AG09309 (cell line): ENCODE results near the gene PDXDC1.
A peak's percentile ranks its signal among the peaks of the same experiment; 100 is the strongest.
"Not testable (repeated sequence)": the region's sequence is repeated elsewhere in the genome, so short reads cannot be mapped to it uniquely, and the experiment has no call there.

ENCODE experiments used
- DNase-seq: peaks from one replicate; pipeline ENCODE4 v3.0.0-alpha.2; 2010; ENCODE audit warnings: low read depth
- H3K4me3 ChIP-seq: 2 replicates; pipeline ENCODE4 v1.5.1; 2011; ENCODE audit warnings: mild to moderate bottlenecking, low read depth, low read length, moderate library complexity; ENCODE audit not compliant: control insufficient read depth
- TF ChIP-seq, protein P1 (sequence below): IDR thresholded peaks from 2 replicates; pipeline ENCODE4 v1.5.1; 2011; ENCODE audit warnings: mild to moderate bottlenecking, low read depth, low read length, inconsistent platforms; ENCODE audit not compliant: insufficient read depth, control insufficient read depth; ENCODE audit errors: missing control alignments

PDXDC1 gene

GRCh38 chr16:14958323-14958600, 16.6 kb upstream of the PDXDC1 start:
- DNase-seq, result no peak
- H3K4me3 ChIP-seq, result no peak overlapping the region
- TF ChIP-seq, protein P1, sequence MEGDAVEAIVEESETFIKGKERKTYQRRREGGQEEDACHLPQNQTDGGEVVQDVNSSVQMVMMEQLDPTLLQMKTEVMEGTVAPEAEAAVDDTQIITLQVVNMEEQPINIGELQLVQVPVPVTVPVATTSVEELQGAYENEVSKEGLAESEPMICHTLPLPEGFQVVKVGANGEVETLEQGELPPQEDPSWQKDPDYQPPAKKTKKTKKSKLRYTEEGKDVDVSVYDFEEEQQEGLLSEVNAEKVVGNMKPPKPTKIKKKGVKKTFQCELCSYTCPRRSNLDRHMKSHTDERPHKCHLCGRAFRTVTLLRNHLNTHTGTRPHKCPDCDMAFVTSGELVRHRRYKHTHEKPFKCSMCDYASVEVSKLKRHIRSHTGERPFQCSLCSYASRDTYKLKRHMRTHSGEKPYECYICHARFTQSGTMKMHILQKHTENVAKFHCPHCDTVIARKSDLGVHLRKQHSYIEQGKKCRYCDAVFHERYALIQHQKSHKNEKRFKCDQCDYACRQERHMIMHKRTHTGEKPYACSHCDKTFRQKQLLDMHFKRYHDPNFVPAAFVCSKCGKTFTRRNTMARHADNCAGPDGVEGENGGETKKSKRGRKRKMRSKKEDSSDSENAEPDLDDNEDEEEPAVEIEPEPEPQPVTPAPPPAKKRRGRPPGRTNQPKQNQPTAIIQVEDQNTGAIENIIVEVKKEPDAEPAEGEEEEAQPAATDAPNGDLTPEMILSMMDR, result no peak

GRCh38 chr16:14958970-14959369, 15.9 kb upstream of the PDXDC1 start:
- DNase-seq, result no peak
- TF ChIP-seq, protein P1, result no peak
- H3K4me3 ChIP-seq, result no peak overlapping the region

DNA sequence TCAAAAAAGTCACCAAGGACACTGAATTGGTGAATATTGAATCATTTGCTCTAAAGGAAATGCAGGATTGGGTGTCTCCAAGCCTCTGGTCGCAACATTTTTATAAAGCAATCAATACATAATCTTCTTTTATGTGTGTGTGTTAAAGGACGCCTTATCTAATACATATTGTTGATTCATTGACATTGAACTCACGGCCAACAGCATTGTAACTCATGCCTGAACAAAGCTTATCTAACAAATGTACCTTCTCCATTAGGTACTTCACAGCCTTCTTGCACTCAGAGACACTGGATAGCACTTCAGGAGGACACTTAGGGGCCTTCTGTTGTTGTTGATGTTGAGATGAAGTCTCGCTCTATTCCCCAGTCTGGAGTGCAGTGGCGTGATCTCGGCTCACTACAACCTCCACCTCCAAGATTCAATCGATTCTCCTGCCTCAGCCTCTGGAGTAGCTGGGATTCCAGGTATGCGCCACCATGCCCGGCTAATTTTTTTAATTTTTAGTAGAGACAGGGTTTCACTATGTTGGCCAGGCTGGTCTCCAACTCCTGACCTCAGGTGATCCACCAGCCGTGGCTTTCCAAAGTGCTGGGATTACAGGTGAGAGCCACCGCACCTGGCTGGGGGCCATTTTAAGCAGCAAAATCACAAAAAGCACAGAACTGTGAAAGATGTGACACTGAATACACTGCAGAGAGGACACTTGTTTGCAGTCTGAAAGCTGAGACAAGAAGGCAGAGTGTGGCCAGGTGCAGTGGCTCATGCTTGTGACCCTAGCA, 13.2 kb upstream of the PDXDC1 start:
- TF ChIP-seq, protein P1, result no peak
- H3K4me3 ChIP-seq, result no peak overlapping the region
- no peak for DNase-seq

GRCh38 chr16:14963281-14964173, 11.3 kb upstream of the PDXDC1 start:
- TF ChIP-seq, protein P1, result no peak
- no peak for DNase-seq
- H3K4me3 ChIP-seq, result no peak overlapping the region

- no peak for DNase-seq
- TF ChIP-seq, protein P1, result no peak
- no peak overlapping the region for H3K4me3 ChIP-seq
Observed at GRCh38 chr16:14965328-14965727, 9.5 kb upstream of the PDXDC1 start.

DNA sequence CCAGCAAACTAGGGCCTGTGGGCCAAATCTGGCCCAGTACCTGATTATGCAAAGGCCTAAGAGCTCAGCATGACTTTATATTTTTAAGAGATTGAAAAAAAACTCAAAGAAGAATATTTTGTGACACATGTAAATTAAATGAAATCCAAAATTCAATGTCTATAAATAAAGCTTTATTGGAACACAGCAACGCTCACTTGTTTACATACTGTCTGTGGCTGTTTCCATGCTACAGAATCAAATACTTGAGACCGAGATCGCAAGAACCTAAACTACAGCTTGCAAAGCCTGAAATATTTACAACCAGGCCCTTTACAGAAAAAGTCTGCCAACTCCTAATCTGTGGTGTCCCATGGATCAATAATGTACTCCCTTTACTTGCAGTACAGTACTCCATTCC, 5.0 kb upstream of the PDXDC1 start:
- not testable (repeated sequence) for DNase-seq, H3K4me3 ChIP-seq

DNA sequence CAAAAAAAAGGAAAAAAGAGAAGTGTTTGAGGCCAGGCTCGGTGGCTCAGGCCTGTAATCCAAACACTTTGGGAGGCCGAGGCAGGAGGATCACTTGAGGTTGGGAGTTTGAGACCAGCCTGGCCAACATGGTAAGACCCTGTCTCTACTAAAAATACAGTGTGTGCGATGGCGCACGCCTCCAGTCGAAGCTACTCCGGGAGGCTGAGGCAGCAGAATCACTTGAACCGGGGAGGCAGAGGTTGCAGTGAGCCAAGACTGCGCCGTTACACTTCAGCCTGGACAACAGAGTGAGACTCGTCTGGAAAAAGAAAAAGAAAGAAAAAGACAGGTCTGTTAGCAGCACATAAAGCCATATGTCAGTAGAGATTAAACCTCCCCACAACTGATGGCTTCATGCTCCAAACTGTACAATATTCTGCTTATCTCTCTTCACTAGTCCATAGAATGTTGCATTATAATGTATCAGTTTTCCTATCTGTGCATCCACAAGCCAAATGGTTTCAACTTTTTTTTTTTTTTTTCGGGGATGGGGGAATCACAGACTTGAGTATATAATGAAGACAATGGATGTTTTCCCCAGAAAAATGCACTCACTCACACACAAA, 3.1 kb upstream of the PDXDC1 start:
- DNase-seq, H3K4me3 ChIP-seq: not testable (repeated sequence)

- not testable (repeated sequence) for H3K4me3 ChIP-seq, DNase-seq
Observed at GRCh38 chr16:14973785-14974322, 972 bp upstream of the PDXDC1 start.

DNA sequence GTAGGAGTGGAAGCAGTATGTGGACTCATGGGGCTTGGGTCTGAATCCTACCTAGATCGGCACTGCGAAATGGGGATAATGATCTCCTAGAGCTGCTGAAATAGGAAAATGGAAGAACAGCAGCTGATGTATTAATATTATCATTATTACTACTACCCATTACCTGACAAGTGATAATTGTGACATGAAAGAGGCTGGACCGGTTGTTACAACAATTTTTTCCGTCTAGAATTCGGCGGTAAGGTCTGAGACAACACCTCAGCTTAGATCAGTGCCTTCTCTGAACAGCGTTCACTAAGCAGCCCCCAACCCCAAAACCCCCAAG, 533 bp upstream of the PDXDC1 start:
- DNase-seq, result not testable (repeated sequence)
- peak overlapping the region; percentile 89 for H3K4me3 ChIP-seq

DNA sequence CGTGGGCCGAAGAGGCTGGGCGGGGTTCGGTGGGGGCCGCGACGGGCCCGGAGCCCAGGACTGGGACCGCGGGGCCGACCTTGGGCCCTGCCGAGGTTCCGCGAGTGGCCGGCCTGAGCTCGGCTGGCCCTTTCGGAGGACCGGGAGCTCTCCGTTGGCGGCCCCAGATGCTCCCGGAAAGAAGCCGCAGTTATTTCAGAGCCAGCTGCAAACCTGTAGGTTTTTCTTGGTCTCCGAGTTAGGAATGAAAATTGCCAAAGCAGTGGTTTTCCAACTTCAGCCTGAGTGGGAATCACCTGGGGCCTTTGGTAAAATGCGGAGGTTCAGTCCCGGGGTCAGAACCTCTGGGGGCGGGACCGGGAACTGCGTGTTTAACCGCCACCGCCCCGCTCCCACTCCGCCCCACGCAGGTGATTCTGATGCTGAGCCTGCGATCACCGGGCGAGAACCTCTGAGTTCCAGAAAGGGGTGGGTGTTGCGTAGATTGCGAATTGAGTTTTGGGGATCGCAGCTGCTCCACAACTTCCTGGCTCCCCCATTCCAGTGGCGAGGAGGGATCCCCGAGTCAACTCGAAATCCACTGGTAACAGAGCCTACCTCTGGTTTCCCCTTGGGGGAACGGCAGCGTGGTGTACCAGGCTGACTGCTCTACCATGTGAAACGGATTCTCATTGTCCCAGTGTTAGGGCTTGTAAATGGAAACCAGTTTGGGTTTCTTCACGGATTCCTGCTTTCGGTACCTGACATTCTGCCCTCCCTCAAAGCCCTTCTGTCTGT, 780 bp downstream of the PDXDC1 start:
- not testable (repeated sequence) for DNase-seq
- H3K4me3 ChIP-seq, result peak overlapping the region; percentile 89
